Measurements from ENCODE around the gene RBM42. TPM values are rescaled to one million over a fixed set of nuclear protein-coding genes. Genes with fewer than 3 reads are reported as not detected.
A peak's percentile ranks its signal among the peaks of the same experiment; 100 is the strongest.

Gene RBM42
- total and polyA plus RNA-seq, 9 of the 15 experiments (the other 6 are each of a cell fraction or from before 2014, with no cell fraction given): 5.7 to 149 (median 32.4) TPM

DNA sequence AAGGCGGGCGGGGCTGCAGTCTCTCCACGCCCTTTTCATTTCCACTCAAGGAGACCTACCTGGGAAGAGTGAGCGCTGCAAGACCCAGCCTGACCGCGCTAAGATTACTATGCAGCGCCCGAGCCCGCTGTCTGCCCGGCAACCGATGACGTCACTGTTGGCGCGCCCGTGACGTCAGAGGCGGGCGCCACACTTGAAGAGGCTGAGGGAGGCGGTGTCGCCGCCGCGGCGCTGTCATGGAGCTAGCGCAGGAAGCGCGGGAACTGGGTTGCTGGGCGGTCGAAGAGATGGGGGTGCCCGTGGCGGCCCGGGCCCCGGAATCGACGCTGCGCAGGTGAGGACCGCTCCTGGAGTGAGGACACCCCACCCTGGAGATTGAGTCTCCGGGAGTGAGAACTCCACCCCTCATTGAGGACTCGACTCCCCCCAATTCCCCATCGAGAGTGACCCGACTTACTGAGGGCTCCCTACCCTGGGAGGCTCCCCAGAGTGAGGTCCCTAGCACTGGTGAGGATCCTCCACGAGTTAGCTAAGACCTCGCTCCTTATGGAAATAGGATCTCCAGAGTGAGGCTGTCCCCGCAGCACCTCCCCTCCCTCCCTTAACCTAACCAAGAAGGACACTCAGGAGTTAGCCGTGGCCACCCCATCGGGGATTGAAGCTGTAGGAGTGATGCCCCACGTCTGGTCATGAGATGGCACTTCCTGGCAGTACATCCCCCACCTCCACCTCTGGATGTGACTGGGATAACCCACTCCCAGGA lies 16.1 kb upstream of the RBM42 start, which contains the start of gene HAUS5 (continued):
- TF ChIP-seq, protein P1, sequence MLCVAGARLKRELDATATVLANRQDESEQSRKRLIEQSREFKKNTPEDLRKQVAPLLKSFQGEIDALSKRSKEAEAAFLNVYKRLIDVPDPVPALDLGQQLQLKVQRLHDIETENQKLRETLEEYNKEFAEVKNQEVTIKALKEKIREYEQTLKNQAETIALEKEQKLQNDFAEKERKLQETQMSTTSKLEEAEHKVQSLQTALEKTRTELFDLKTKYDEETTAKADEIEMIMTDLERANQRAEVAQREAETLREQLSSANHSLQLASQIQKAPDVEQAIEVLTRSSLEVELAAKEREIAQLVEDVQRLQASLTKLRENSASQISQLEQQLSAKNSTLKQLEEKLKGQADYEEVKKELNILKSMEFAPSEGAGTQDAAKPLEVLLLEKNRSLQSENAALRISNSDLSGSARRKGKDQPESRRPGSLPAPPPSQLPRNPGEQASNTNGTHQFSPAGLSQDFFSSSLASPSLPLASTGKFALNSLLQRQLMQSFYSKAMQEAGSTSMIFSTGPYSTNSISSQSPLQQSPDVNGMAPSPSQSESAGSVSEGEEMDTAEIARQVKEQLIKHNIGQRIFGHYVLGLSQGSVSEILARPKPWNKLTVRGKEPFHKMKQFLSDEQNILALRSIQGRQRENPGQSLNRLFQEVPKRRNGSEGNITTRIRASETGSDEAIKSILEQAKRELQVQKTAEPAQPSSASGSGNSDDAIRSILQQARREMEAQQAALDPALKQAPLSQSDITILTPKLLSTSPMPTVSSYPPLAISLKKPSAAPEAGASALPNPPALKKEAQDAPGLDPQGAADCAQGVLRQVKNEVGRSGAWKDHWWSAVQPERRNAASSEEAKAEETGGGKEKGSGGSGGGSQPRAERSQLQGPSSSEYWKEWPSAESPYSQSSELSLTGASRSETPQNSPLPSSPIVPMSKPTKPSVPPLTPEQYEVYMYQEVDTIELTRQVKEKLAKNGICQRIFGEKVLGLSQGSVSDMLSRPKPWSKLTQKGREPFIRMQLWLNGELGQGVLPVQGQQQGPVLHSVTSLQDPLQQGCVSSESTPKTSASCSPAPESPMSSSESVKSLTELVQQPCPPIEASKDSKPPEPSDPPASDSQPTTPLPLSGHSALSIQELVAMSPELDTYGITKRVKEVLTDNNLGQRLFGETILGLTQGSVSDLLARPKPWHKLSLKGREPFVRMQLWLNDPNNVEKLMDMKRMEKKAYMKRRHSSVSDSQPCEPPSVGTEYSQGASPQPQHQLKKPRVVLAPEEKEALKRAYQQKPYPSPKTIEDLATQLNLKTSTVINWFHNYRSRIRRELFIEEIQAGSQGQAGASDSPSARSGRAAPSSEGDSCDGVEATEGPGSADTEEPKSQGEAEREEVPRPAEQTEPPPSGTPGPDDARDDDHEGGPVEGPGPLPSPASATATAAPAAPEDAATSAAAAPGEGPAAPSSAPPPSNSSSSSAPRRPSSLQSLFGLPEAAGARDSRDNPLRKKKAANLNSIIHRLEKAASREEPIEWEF (CRISPR knock-in tag; IDR thresholded peaks at IDR 0.05): no peak
- no peak for TF ChIP-seq PHF21A (IDR thresholded peaks at IDR 0.05; ENCODE audit: borderline replicate concordance, low read depth)
- TF ChIP-seq HDAC2 (IDR thresholded peaks at IDR 0.05): no peak
- TF ChIP-seq ZFP1 (CRISPR knock-in tag; IDR thresholded peaks at IDR 0.05): no peak
- peak; percentile 87; the same call in 1 of the 2 replicates for TF ChIP-seq PHF8 (IDR thresholded peaks at IDR 0.05; ENCODE audit: borderline replicate concordance, low read length)
- no peak for TF ChIP-seq SPI1 (IDR thresholded peaks at IDR 0.05; ENCODE audit: borderline replicate concordance, low read depth, low read length)
- TF ChIP-seq, protein P2, sequence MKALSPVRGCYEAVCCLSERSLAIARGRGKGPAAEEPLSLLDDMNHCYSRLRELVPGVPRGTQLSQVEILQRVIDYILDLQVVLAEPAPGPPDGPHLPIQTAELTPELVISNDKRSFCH (CRISPR knock-in tag; IDR thresholded peaks at IDR 0.05): no peak
- TF ChIP-seq, protein P2 (tag; IDR thresholded peaks at IDR 0.05): peak; percentile 56
- TF ChIP-seq, protein P3, sequence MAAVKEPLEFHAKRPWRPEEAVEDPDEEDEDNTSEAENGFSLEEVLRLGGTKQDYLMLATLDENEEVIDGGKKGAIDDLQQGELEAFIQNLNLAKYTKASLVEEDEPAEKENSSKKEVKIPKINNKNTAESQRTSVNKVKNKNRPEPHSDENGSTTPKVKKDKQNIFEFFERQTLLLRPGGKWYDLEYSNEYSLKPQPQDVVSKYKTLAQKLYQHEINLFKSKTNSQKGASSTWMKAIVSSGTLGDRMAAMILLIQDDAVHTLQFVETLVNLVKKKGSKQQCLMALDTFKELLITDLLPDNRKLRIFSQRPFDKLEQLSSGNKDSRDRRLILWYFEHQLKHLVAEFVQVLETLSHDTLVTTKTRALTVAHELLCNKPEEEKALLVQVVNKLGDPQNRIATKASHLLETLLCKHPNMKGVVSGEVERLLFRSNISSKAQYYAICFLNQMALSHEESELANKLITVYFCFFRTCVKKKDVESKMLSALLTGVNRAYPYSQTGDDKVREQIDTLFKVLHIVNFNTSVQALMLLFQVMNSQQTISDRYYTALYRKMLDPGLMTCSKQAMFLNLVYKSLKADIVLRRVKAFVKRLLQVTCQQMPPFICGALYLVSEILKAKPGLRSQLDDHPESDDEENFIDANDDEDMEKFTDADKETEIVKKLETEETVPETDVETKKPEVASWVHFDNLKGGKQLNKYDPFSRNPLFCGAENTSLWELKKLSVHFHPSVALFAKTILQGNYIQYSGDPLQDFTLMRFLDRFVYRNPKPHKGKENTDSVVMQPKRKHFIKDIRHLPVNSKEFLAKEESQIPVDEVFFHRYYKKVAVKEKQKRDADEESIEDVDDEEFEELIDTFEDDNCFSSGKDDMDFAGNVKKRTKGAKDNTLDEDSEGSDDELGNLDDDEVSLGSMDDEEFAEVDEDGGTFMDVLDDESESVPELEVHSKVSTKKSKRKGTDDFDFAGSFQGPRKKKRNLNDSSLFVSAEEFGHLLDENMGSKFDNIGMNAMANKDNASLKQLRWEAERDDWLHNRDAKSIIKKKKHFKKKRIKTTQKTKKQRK (IDR thresholded peaks at IDR 0.05; ENCODE audit: borderline replicate concordance, low read depth, low read length): no peak
- TF ChIP-seq MED1 (CRISPR knock-in tag; IDR thresholded peaks at IDR 0.05; ENCODE audit: borderline replicate concordance): no peak
- peak; percentile 100 for TF ChIP-seq RB1 (IDR thresholded peaks at IDR 0.05; ENCODE audit: low read depth)
- TF ChIP-seq FOXJ3 (CRISPR knock-in tag; IDR thresholded peaks at IDR 0.05): no peak
- peak; percentile 100 for TF ChIP-seq MTA1 (IDR thresholded peaks at IDR 0.05; ENCODE audit: borderline replicate concordance)
- TF ChIP-seq, protein P4, sequence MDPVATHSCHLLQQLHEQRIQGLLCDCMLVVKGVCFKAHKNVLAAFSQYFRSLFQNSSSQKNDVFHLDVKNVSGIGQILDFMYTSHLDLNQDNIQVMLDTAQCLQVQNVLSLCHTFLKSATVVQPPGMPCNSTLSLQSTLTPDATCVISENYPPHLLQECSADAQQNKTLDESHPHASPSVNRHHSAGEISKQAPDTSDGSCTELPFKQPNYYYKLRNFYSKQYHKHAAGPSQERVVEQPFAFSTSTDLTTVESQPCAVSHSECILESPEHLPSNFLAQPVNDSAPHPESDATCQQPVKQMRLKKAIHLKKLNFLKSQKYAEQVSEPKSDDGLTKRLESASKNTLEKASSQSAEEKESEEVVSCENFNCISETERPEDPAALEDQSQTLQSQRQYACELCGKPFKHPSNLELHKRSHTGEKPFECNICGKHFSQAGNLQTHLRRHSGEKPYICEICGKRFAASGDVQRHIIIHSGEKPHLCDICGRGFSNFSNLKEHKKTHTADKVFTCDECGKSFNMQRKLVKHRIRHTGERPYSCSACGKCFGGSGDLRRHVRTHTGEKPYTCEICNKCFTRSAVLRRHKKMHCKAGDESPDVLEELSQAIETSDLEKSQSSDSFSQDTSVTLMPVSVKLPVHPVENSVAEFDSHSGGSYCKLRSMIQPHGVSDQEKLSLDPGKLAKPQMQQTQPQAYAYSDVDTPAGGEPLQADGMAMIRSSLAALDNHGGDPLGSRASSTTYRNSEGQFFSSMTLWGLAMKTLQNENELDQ (CRISPR knock-in tag; IDR thresholded peaks at IDR 0.05; ENCODE audit: borderline replicate concordance): no peak
- no peak for TF ChIP-seq GATA2 (CRISPR knock-in tag; IDR thresholded peaks at IDR 0.05)
- TF ChIP-seq NRF1 (conservative IDR thresholded peaks at IDR 0.05 in 1 of 2, IDR thresholded peaks at IDR 0.05 in 1 of 2): peak; percentile 73 to 80

All from K562 (cell line).